Breast epithelium (tissue), 4 donors: Measurements from ENCODE around the gene RIMS1. TPM values are rescaled to one million over a fixed set of nuclear protein-coding genes. Genes with fewer than 3 reads are reported as not detected.

Experiments
- DNase-seq, 2 donors: peaks; one replicate each; pipeline ENCODE4 v3.0.0-alpha.2; 2019; ENCODE audit warnings: low spot score in 2 of 2
- H3K27ac ChIP-seq, 2 donors: fragments of 200-600 bp; sonication (generic) in 1 of 2; one replicate each; pipeline ENCODE4 v1.5.1; 2016 to 2019; ENCODE audit warnings: mild to moderate bottlenecking in 1 of 2
- H3K27me3 ChIP-seq, 2 donors: fragments of 200-600 bp; sonication (generic) in 1 of 2; one replicate each; pipeline versions ENCODE4 v1.5.1 to v1.6.0; 2017 to 2019; ENCODE audit warnings: control low read depth in 1 of 2, mild to moderate bottlenecking in 1 of 2
- H3K36me3 ChIP-seq: fragments of 200-600 bp; one replicate; pipeline ENCODE4 v1.5.1; 2019
- H3K4me1 ChIP-seq, 2 donors: fragments of 200-600 bp; sonication (generic); one replicate each; pipeline ENCODE4 v1.5.1; 2016 to 2019; ENCODE audit warnings: control low read depth in 1 of 2
- H3K4me3 ChIP-seq, 3 donors: fragments of 200-600 bp; sonication (generic); 1 replicate in 2 of 3; 2 replicates in 1 of 3; pipeline ENCODE4 v1.5.1; 2016 to 2019; ENCODE audit warnings: mild to moderate bottlenecking in 3 of 3, moderate library complexity in 2 of 3
- H3K9me3 ChIP-seq, 2 donors: fragments of 200-600 bp; sonication (generic) in 1 of 2; one replicate each; pipeline ENCODE4 v1.5.1; 2016 to 2019; ENCODE audit warnings: control low read depth in 1 of 2
- POLR2A ChIP-seq: fragments of 450-650 bp; IDR thresholded peaks from one replicate; pipeline ENCODE4 v1.6.1; 2016; ENCODE audit warnings: antibody characterized with exemption, mild to moderate bottlenecking, moderate library complexity
- POLR2AphosphoS5 ChIP-seq, 3 donors: sonication (generic); formaldehyde crosslinking; IDR thresholded peaks; one replicate each; pipeline ENCODE4 v1.6.1; 2017; ENCODE audit warnings: antibody characterized with exemption in 3 of 3
- intact Hi-C: fragments of 100-400 bp; cut with DNase I; formaldehyde crosslinking; loops from one replicate; pipeline ENCODE4 v1.15.1; 2023; ENCODE audit warnings: low total_unique reads
- total RNA-seq, 3 donors: library from RNA; depleted of rRNA; stranded (reverse); fragments of >200 nt; gene quantifications; one replicate each; pipeline ENCODE4 v1.1.0, GENCODE V29; 2016
- TF ChIP-seq, protein P1 (sequence below), 3 donors: fragments of 450-650 bp; IDR thresholded peaks; one replicate each; pipeline ENCODE4 v1.5.1; 2016 to 2017; ENCODE audit warnings: antibody characterized with exemption in 3 of 3, mild to moderate bottlenecking in 3 of 3, moderate library complexity in 3 of 3

The RIMS1 gene
- total RNA-seq, 3 donors from 2014 or later: 1.3 to 4.0 (median 2.6) TPM

DNA sequence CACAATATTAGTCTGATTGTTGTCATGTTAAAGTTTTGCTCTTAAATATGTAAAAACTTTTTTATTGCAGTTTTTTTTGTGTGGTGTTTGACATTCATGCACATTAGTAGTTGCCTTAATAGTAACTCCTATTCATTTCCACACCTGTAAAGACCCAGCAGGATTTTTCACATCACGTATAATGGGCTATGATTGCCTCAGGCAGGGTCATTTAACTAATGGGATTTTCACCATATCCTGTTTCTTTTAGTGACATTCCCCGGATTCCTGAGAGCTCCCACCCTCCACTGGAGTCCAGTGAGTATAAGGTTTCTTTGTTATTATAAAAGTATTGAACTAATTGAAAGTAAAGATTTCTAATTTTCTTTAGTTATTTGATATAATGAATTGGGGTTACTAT lies 359.2 kb downstream of the RIMS1 start:
- H3K4me1 ChIP-seq: no peaks in the 10 kb centered on the region
- H3K27ac ChIP-seq: no peak overlapping the region
- intact Hi-C loops: no loop called here
- DNase-seq: no peak
- TF ChIP-seq POLR2A (no peak), POLR2AphosphoS5 (IDR thresholded peaks at IDR 0.05) (no peak)
- TF ChIP-seq, protein P1, sequence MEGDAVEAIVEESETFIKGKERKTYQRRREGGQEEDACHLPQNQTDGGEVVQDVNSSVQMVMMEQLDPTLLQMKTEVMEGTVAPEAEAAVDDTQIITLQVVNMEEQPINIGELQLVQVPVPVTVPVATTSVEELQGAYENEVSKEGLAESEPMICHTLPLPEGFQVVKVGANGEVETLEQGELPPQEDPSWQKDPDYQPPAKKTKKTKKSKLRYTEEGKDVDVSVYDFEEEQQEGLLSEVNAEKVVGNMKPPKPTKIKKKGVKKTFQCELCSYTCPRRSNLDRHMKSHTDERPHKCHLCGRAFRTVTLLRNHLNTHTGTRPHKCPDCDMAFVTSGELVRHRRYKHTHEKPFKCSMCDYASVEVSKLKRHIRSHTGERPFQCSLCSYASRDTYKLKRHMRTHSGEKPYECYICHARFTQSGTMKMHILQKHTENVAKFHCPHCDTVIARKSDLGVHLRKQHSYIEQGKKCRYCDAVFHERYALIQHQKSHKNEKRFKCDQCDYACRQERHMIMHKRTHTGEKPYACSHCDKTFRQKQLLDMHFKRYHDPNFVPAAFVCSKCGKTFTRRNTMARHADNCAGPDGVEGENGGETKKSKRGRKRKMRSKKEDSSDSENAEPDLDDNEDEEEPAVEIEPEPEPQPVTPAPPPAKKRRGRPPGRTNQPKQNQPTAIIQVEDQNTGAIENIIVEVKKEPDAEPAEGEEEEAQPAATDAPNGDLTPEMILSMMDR (IDR thresholded peaks at IDR 0.05): no peak
- H3K9me3 ChIP-seq: no peaks in the 10 kb centered on the region
- H3K27me3 ChIP-seq: no peaks in the 10 kb centered on the region
- H3K4me3 ChIP-seq: no peak overlapping the region
- H3K36me3 ChIP-seq: no peaks in the 10 kb centered on the region

DNA sequence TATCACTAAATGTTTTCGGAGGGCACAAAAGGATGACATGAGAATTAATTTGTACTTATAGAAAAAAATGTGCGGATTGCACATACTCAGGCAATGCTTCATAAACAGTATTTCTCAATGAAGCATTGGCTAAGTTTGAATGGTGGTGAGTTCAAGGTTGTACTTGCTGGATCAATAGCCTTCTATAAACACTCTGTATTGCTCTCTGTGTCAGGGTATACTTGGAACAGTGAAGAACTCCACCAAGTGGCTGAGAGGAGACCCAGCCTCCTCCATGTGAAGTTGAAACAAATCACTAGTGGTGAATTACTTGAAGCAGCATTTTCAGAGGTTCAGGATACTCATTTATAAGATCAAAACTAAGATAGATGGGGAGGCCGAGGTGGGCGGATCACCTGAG lies 360.6 kb downstream of the RIMS1 start:
- intact Hi-C loops: no loop called here
- no peak for TF ChIP-seq POLR2A
- Histone ChIP-seq H3K9me3 (no peaks in the 10 kb centered on the region), H3K4me1 (no peaks in the 10 kb centered on the region), H3K36me3 (no peaks in the 10 kb centered on the region), H3K27ac (no peak overlapping the region), H3K4me3 (no peak overlapping the region), H3K27me3 (no peaks in the 10 kb centered on the region)
- DNase-seq: no peak

DNA sequence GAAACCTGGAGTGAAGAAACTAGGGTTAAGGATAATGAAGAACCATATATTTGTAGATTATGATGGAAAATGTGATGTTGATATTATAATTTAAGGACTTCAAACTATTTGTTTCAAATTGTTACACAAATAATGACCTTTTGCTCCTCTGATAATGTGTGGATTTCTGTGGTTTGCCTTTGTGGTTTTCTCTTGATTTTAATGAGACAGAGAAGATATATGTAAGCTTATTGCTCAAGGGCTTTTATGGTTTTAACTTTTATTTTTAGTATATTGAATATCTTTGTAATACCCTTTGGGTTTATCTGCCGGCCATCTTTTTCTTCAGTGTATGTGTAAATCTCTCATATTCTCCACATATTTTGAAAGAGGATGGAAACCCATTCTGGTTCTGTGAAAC lies 362.3 kb downstream of the RIMS1 start:
- Histone ChIP-seq H3K4me3 (no peak overlapping the region), H3K27me3 (no peaks in the 10 kb centered on the region), H3K9me3 (no peaks in the 10 kb centered on the region), H3K4me1 (no peaks in the 10 kb centered on the region), H3K27ac (no peak overlapping the region), H3K36me3 (no peaks in the 10 kb centered on the region)
- no peak for DNase-seq
- intact Hi-C loops: no loop called here
- TF ChIP-seq, protein P1 (IDR thresholded peaks at IDR 0.05): no peak
- no peak for TF ChIP-seq POLR2AphosphoS5 (IDR thresholded peaks at IDR 0.05)
- no peak for TF ChIP-seq POLR2A

DNA sequence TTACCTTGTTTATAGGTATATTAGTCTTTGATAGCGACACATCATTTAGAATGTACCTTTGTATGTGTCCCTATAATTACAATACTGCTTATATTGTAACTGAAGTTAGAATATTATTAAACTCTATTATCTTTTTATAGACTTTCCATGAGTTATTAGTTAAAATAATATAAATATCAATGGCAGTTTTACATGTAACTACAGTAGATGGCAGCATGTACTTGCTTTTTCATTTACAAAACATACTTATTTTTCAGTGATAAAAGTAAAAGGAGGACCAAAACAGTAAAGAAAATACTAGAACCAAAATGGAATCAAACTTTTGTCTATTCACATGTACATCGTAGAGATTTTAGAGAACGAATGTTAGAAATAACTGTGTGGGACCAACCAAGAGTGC lies 364.3 kb downstream of the RIMS1 start:
- Histone ChIP-seq H3K36me3 (no peaks in the 10 kb centered on the region), H3K4me3 (no peak overlapping the region), H3K9me3 (no peaks in the 10 kb centered on the region), H3K27me3 (no peaks in the 10 kb centered on the region), H3K27ac (no peak overlapping the region), H3K4me1 (no peaks in the 10 kb centered on the region)
- intact Hi-C loops: no loop called here
- TF ChIP-seq POLR2A: no peak
- TF ChIP-seq, protein P1 (IDR thresholded peaks at IDR 0.05): no peak
- TF ChIP-seq POLR2AphosphoS5 (IDR thresholded peaks at IDR 0.05): no peak
- no peak for DNase-seq

DNA sequence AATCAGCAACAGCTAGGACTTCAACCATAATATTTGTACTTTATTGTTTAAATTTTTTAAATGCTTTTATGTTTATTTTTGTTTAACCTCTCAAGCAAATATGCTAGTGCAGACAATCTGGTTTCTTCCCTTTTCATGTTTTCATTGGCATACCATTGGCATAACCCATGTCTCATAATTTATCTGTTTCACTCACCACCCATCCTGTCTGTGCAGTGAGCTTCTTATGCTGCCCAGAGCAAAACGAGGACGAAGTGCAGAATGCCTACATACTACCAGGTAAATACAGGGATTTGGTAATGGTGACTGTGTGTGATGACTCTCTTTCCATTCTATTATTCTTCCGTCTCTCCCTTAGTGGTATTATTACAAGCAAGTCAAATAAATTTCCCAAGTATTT lies 374.1 kb downstream of the RIMS1 start:
- no peaks in the 10 kb centered on the region for H3K36me3 ChIP-seq
- DNase-seq: no peak
- no peak overlapping the region for H3K4me3 ChIP-seq
- no peaks in the 10 kb centered on the region for H3K9me3 ChIP-seq
- intact Hi-C loops: no loop called here
- no peaks in the 10 kb centered on the region for H3K27me3 ChIP-seq
- no peak for TF ChIP-seq POLR2AphosphoS5 (IDR thresholded peaks at IDR 0.05)
- TF ChIP-seq, protein P1 (IDR thresholded peaks at IDR 0.05): no peak
- no peak for TF ChIP-seq POLR2A
- H3K27ac ChIP-seq: no peak overlapping the region
- H3K4me1 ChIP-seq: no peaks in the 10 kb centered on the region

DNA sequence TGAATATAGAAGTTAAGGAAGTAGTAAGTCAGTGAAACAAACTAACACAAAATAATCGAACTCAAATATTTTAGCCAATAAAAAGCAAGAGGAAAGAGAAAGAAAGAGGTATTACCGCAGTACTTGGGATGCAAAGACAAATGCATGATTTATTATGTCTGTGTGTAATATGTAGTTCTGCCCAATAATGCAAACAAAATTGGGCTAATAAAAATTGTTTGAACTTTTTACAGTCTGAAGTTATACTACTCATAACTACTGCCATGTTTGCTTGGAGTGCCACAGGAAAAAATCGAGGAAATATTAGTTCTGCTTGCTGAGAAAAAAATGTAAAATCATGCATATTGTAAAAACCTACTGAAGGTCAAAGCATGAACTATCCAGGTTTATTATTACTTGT lies 375.2 kb downstream of the RIMS1 start:
- Histone ChIP-seq H3K4me1 (no peaks in the 10 kb centered on the region), H3K27me3 (no peaks in the 10 kb centered on the region), H3K36me3 (no peaks in the 10 kb centered on the region), H3K9me3 (no peaks in the 10 kb centered on the region), H3K27ac (no peak overlapping the region), H3K4me3 (no peak overlapping the region)
- TF ChIP-seq POLR2A (no peak), POLR2AphosphoS5 (IDR thresholded peaks at IDR 0.05) (no peak)
- TF ChIP-seq, protein P1 (IDR thresholded peaks at IDR 0.05): no peak
- intact Hi-C loops: no loop called here
- DNase-seq: no peak
